Central memory CD8-positive, alpha-beta T cell (primary cell): ENCODE data around the gene UBN2.
A peak's percentile ranks its signal among the peaks of the same experiment; 100 is the strongest.
"Not testable (repeated sequence)": the region's sequence is repeated elsewhere in the genome, so short reads cannot be mapped to it uniquely, and the experiment has no call there.

ENCODE experiments used
- ATAC-seq: fragments of 150-1000 bp; cut with Tn5 transposase; replicated peaks from 2 replicates; pipeline ENCODE4 v1.10.0; 2022; ENCODE audit warnings: mild to moderate bottlenecking, moderate FRiP score, moderate number of reproducible peaks; ENCODE audit not compliant: poor library complexity, severe bottlenecking; ENCODE audit errors: extremely low read depth
- DNase-seq, 2 donors: peaks; one replicate each; pipeline ENCODE4 v3.0.0; 2021; ENCODE audit warnings: low spot score in 2 of 2
- H3K27ac Mint-ChIP-seq: one replicate; pipeline ENCODE4 v1.8.0; 2022; ENCODE audit warnings: low read depth, mild to moderate bottlenecking, moderate library complexity, mixed read lengths
- H3K27me3 Mint-ChIP-seq: one replicate; pipeline ENCODE4 v1.8.0; 2022; ENCODE audit warnings: mixed read lengths
- H3K36me3 Mint-ChIP-seq: one replicate; pipeline ENCODE4 v1.8.0; 2022; ENCODE audit warnings: mild to moderate bottlenecking, moderate library complexity, mixed read lengths; ENCODE audit not compliant: insufficient read depth
- H3K4me1 Mint-ChIP-seq: one replicate; pipeline ENCODE4 v1.8.0; 2022; ENCODE audit warnings: mixed read lengths
- H3K4me3 Mint-ChIP-seq: one replicate; pipeline ENCODE4 v1.8.0; 2022; ENCODE audit warnings: mild to moderate bottlenecking, moderate library complexity, mixed read lengths
- H3K9me3 Mint-ChIP-seq: one replicate; pipeline ENCODE4 v1.8.0; 2022; ENCODE audit warnings: mixed read lengths

UBN2 gene

DNA sequence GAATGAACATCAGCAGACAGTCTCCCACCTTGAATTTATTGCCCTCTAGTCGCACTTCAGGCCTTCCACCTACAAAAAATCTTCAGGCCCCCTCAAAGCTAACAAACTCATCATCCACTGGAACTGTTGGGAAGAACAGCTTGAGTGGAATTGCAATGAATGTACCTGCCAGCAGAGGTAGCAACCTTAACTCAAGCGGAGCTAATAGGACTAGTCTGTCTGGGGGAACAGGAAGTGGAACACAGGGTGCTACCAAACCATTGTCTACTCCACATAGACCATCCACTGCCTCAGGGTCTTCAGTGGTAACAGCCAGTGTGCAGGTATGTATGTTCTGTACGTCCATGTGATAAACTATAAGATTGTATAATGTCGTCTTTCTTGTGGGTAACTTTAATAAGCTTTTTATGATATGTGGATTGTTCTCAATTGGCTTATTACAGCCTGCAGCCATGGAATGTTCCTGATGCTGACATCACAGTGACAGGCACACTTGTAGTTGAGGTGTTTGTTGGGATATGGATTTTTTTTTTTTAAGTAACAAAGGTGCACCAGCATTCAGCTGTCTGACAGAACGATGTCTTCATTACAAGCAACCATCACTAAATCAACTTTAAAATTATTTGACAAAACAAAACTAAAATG, 53.3 kb downstream of the UBN2 start:
- H3K4me3 Mint-ChIP-seq = no peak overlapping the region
- no peaks in the 10 kb centered on the region for H3K4me1 Mint-ChIP-seq
- peaks cover 19% of the 10 kb centered on the region for H3K36me3 Mint-ChIP-seq

DNA sequence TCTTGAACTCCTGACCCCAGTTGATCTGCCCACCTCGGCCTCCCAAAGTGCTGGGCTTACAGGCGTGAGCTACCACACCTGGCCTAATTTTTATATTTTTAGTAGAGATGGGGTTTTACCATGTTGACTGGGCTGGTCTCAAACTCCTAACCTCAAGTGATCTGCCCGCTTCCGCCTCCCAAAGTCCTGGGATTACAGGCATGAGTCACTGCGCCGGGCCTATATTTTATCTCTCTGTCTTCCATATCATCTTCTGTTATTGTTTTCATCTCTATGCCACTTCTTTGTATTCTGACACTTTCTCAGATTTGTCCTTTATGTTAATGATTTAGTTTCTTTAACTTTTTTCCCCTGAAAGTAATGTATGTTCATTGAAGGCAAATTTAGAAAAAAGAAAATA, 55.1 kb downstream of the UBN2 start:
- DNase-seq (no peak), ATAC-seq (no peak)
- Mint-ChIP-seq H3K9me3 (no peaks in the 10 kb centered on the region), H3K4me1 (no peaks in the 10 kb centered on the region), H3K27me3 (no peaks in the 10 kb centered on the region), H3K36me3 (peaks cover 19% of the 10 kb centered on the region), H3K4me3 (no peak overlapping the region), H3K27ac (no peak overlapping the region)

More for the DNA sequence above, 53.3 kb downstream of the UBN2 start:
- ATAC-seq (no peak), DNase-seq (no peak)
- H3K27me3 Mint-ChIP-seq = no peaks in the 10 kb centered on the region
- peak overlapping the region; percentile 12 for H3K27ac Mint-ChIP-seq
- no peaks in the 10 kb centered on the region for H3K9me3 Mint-ChIP-seq

DNA sequence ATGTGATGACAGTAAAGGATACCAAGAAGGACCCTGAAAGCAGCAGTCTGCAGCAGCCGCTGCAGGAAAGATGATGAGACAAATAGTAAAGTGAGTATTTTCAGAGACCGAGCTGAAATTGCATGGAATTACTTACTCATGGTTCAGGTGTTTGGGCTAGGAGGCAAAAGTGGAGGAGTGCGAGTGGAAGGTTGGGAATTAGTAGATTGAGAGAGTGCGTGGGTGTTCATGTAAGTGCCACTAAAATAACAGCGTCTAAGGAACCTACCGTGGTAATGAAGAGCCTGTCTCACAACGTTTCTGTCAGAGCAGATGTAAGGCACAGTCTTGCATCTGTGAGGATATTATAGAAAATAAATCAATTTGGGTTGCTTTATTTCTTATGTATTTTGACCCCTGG, 61.8 kb downstream of the UBN2 start:
- H3K4me3 Mint-ChIP-seq = no peak overlapping the region

DNA sequence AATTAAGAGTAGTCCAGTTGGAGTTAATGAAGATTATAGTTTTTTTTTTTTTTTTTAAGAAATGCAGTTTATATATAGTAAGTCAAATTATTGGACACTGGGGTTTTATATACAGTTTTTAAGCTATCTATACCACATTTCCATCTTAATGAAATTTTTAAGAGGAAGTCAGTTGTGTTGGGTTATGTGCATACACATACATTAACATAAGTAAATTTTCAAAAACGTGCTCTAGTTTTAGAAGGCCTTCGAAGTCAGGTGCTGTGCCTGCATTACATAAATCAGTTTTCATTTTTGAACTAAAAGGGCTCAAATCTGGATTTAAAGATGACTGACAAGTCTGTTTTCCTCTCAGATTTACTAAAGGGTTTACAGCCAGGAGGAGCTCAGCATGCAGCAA, 62.5 kb downstream of the UBN2 start:
- Mint-ChIP-seq H3K4me1 (no peaks in the 10 kb centered on the region), H3K4me3 (no peak overlapping the region), H3K9me3 (no peaks in the 10 kb centered on the region), H3K27ac (no peak overlapping the region), H3K36me3 (peaks cover 12% of the 10 kb centered on the region), H3K27me3 (no peaks in the 10 kb centered on the region)
- ATAC-seq = no peak
- DNase-seq = no peak

More for the DNA sequence above, 61.8 kb downstream of the UBN2 start:
- Mint-ChIP-seq H3K27me3 (no peaks in the 10 kb centered on the region), H3K27ac (no peak overlapping the region), H3K36me3 (peaks cover 15% of the 10 kb centered on the region), H3K4me1 (no peaks in the 10 kb centered on the region), H3K9me3 (no peaks in the 10 kb centered on the region)
- ATAC-seq (no peak), DNase-seq (no peak)

DNA sequence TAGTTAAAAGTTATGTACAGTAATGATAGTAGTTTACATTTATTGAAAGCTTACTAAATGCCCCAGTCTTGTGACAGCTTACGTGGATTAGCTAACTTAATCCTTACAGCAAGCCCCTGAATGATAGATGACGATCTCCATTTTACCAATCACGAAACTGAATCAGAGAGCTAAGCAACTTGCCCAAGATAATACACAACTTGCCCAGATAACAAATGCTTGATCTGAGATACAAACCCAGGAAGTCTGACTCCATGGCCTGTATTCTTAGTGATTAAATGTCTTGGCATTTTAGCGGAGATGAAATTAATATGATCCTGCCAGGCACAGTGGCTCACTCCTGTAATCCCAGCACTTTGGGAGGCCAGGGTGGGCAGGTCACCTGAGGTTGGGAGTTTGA, 63.2 kb downstream of the UBN2 start:
- H3K36me3 Mint-ChIP-seq = peaks cover 15% of the 10 kb centered on the region
- no peak for ATAC-seq
- H3K4me1 Mint-ChIP-seq = no peaks in the 10 kb centered on the region
- no peaks in the 10 kb centered on the region for H3K27me3 Mint-ChIP-seq
- no peak for DNase-seq
- no peaks in the 10 kb centered on the region for H3K9me3 Mint-ChIP-seq
- no peak overlapping the region for H3K27ac Mint-ChIP-seq
- no peak overlapping the region for H3K4me3 Mint-ChIP-seq

DNA sequence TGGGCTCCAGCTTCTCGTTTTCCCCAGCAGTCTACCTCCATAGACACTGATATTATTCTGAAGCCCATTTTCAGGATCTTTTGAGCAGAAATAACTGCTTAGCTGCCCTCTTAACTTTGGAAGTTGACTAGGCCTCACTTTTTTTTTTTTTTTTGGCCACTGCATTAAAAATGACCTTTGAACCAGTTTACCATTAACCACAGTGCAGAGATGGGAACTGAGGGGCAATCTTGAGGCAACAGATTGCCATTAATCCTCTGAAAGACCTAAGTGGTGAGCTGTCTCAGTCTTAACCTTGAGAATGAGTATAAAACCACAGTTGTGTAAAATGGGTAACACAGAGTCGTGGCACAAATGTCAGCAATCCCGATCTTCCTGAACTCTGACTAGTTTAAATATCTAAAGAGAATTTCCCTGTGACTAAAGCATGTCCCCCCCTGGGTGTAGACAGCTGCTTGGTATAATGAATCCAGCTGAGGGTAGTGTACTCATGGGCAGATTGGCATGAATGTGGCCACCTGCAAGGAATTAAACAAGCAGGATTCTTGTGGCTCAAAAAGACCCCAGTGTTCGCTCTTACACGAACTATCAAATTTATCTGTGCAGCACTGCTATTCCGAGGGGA, 64.0 kb downstream of the UBN2 start:
- Mint-ChIP-seq H3K4me1 (no peaks in the 10 kb centered on the region), H3K27me3 (no peaks in the 10 kb centered on the region), H3K4me3 (no peak overlapping the region), H3K27ac (no peak overlapping the region), H3K9me3 (no peaks in the 10 kb centered on the region), H3K36me3 (peaks cover 15% of the 10 kb centered on the region)
- ATAC-seq = no peak
- DNase-seq = no peak

DNA sequence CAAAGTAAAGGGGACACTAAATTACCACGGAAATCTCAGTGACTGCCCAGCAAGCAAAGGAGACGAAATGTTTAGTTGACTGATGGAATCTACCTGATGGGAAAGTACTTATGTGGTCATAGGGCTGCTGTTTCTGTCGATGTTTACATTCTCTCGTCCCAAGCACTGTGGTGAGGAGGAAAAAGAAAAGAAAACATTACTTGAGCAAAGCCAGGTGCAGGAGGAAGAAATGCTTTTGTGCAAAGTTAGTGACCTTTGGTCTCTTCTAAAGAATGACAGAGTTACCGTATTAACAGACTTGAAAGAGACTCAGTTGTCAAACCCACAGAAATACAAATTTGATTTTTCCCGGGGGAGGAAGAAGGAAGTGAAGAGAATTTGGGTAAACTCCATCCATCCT, 66.8 kb downstream of the UBN2 start:
- no peaks in the 10 kb centered on the region for H3K27me3 Mint-ChIP-seq
- no peak for DNase-seq
- no peak overlapping the region for H3K4me3 Mint-ChIP-seq
- no peaks in the 10 kb centered on the region for H3K9me3 Mint-ChIP-seq
- H3K36me3 Mint-ChIP-seq = peaks cover 15% of the 10 kb centered on the region
- ATAC-seq = no peak
- no peak overlapping the region for H3K27ac Mint-ChIP-seq
- H3K4me1 Mint-ChIP-seq = no peaks in the 10 kb centered on the region

DNA sequence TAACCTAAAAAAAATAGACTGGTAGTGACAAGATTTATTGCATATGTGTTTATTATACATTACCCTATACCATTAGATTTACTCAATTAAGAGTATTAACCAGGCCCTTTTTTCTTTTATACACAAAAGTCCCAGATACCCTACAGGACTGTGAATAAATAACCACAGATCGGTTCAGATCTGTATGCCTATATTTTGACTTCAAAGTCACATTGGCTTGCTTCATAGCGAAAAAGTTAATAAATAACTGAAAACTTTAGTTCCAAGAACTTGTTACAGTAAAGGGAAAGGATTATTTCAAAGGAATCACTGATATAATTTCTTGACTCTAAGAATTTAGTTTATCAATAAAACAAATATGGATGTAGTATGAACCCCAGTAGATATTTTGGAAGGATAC, 68.3 kb downstream of the UBN2 start:
- Mint-ChIP-seq H3K4me1 (no peaks in the 10 kb centered on the region), H3K27ac (no peak overlapping the region), H3K27me3 (no peaks in the 10 kb centered on the region), H3K4me3 (no peak overlapping the region), H3K36me3 (peaks cover 16% of the 10 kb centered on the region), H3K9me3 (no peaks in the 10 kb centered on the region)
- no peak for ATAC-seq
- DNase-seq = no peak

DNA sequence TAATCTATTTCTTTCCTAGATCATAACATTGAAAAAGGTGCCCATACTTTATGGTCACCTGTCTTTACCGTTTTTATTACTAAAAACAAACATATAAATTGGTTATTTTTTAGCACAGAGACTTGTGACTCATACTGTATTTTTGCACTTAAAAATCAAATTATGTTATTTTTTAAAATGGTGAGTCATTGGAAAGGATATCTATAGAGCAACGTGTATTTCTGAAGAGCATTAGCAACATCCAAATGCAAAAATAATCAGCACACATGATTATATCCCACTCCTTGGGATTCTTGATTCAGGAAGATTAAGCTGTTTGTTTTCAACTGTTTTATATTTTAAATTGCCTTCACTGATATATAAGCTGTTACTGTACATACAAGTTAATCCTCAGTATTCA, 69.4 kb downstream of the UBN2 start:
- Mint-ChIP-seq H3K27ac (no peak overlapping the region), H3K36me3 (peaks cover 12% of the 10 kb centered on the region), H3K4me3 (no peak overlapping the region), H3K4me1 (no peaks in the 10 kb centered on the region), H3K9me3 (no peaks in the 10 kb centered on the region), H3K27me3 (no peaks in the 10 kb centered on the region)
- DNase-seq (no peak), ATAC-seq (no peak)

DNA sequence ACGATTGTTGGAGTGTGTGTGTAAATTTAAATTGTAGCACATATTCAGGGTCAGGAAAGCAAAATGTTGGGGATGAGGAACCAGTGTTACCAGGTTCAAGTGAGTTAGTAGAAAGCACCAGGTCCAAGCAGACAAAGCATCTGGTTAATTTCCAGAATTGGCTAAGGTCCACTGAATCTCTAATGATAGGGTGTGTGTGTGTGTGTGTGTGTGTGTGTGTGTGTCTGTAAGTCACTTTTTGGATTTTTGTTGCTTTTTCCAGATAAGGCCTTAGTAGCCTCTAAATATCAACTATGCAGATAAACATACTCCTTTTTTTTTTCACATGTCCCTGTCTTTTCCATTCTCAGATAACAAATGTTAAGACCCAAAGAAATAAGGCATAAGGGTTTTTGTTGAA, 73.5 kb downstream of the UBN2 start:
- peaks cover 7% of the 10 kb centered on the region for H3K36me3 Mint-ChIP-seq
- ATAC-seq (no peak), DNase-seq (no peak)
- H3K4me3 Mint-ChIP-seq = no peak overlapping the region
- H3K27me3 Mint-ChIP-seq = no peaks in the 10 kb centered on the region
- no peaks in the 10 kb centered on the region for H3K9me3 Mint-ChIP-seq
- no peaks in the 10 kb centered on the region for H3K4me1 Mint-ChIP-seq
- no peak overlapping the region for H3K27ac Mint-ChIP-seq

DNA sequence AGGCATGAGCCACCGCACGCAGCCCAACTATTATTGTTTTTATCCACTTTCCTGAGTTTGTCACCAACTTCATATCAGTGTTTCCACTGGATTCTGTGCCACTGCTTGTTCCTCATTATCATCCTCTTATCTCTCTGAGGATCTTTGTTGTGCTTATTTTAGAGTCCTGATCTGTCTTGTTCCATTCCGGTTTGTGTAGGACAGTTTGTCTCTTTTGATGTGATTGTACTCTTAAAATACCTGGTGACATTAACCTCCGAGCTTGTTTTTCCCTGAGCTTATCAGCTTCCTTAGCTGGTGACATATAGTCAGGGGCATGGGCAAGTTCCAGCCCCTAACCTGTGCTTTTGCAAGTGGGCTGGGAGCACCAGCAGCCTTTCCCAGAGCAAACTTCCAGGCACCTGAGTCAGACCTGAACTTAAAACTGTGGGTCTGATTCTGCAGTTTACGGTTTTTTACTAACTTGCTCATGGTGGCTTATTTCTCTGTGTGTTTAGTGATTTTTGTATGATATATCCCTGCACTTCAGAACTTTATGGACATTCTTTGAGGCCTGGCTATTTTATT, 87.0 kb downstream of the UBN2 start:
- H3K27me3 Mint-ChIP-seq = no peaks in the 10 kb centered on the region
- no peak overlapping the region for H3K4me3 Mint-ChIP-seq
- H3K36me3 Mint-ChIP-seq = peaks cover 2% of the 10 kb centered on the region
- no peaks in the 10 kb centered on the region for H3K9me3 Mint-ChIP-seq
- no peak for DNase-seq
- no peaks in the 10 kb centered on the region for H3K4me1 Mint-ChIP-seq
- H3K27ac Mint-ChIP-seq = no peak overlapping the region
- ATAC-seq = no peak

DNA sequence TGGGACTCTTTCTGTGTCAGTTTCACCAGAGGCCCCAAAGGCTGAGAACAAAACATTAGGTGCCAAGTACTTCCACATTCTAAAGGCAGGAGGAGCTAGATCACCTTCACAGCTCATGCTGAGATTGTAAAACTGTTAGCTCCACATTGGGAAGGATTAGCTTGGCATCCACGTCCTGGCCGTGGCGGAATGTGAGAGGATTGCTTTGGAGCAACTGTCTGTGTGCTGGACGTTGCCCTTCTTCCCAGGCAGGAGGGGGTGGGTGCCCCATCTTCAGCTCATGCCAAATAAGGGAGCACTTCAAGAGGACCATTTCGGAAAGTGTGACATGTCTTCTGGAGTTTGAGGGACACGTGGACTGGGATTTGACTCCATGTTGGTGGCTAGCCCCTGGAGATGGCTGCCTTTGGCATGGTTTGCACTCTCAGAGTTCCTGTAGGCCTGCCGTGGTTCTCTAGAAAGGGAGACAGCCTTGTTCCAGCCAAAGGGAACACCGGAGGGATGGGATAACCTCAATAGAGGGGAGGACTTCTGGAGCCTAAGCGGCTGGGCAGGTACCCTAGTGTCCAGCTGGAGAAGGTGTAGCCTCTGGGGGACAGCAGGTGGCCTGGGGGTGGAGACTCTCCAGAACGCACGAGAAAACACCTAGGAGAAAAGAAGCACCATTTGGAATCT, 90.2 kb downstream of the UBN2 start:
- H3K4me1 Mint-ChIP-seq = no peaks in the 10 kb centered on the region
- no peak overlapping the region for H3K27ac Mint-ChIP-seq
- peaks cover 2% of the 10 kb centered on the region for H3K36me3 Mint-ChIP-seq
- H3K27me3 Mint-ChIP-seq = no peaks in the 10 kb centered on the region
- ATAC-seq = no peak
- DNase-seq = no peak
- no peaks in the 10 kb centered on the region for H3K9me3 Mint-ChIP-seq
- H3K4me3 Mint-ChIP-seq = no peak overlapping the region

DNA sequence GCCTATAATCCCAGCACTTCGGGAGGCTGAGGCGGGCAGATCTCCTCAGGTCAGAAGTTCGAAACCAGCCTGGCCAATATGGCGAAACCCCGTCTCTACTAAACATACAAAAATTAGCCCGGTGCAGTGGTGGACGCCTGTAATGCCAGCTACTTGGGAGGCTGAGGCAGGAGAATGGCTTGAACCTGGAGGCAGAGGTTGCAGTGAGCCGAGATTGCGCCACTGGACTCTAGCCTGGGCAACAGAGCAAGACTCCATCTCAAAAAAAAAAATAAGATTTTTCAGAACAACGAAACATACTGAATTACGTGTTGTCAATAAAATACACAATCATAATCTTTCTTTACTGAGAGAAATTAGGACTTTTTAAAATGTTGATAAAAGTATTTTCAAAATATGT, 93.7 kb downstream of the UBN2 start:
- H3K27me3 Mint-ChIP-seq, H3K36me3 Mint-ChIP-seq, H3K27ac Mint-ChIP-seq, DNase-seq, H3K4me1 Mint-ChIP-seq, H3K4me3 Mint-ChIP-seq, H3K9me3 Mint-ChIP-seq, ATAC-seq: not testable (repeated sequence)
